Endothelial cell (in vitro differentiated cells): ENCODE results near the gene ADAMTS2. TPM values are rescaled to one million over a fixed set of nuclear protein-coding genes. Genes with fewer than 3 reads are reported as not detected.
A peak's percentile ranks its signal among the peaks of the same experiment; 100 is the strongest.

Experiments
- DNase-seq: peaks from one replicate; pipeline ENCODE4 v3.0.0; 2021; ENCODE audit warnings: low spot score
- H3K27ac Mint-ChIP-seq: one replicate; pipeline ENCODE4 v1.8.0; 2021; ENCODE audit warnings: mixed read lengths, inconsistent platforms; ENCODE audit not compliant: unreplicated experiment
- H3K27me3 Mint-ChIP-seq: one replicate; pipeline ENCODE4 v1.8.0; 2021; ENCODE audit warnings: mild to moderate bottlenecking, moderate library complexity, mixed read lengths, inconsistent platforms; ENCODE audit not compliant: unreplicated experiment
- H3K36me3 Mint-ChIP-seq: one replicate; pipeline ENCODE4 v1.8.0; 2021; ENCODE audit warnings: mild to moderate bottlenecking, low read depth, mixed read lengths, inconsistent platforms; ENCODE audit not compliant: unreplicated experiment
- H3K4me1 Mint-ChIP-seq: one replicate; pipeline ENCODE4 v1.8.0; 2021; ENCODE audit warnings: mild to moderate bottlenecking, mixed read lengths, inconsistent platforms; ENCODE audit not compliant: unreplicated experiment
- H3K4me3 Mint-ChIP-seq: one replicate; pipeline ENCODE4 v1.8.0; 2021; ENCODE audit warnings: mild to moderate bottlenecking, mixed read lengths, inconsistent platforms; ENCODE audit not compliant: unreplicated experiment
- H3K9me3 Mint-ChIP-seq: one replicate; pipeline ENCODE4 v1.8.0; 2021; ENCODE audit warnings: mixed read lengths, inconsistent platforms; ENCODE audit not compliant: unreplicated experiment
- total RNA-seq: library from RNA; stranded (reverse); fragmentation: NEBNext Ultra II Directional; extraction: Animal tissue kit (Norgen Biotek cat#: 25700); gene quantifications from one replicate; pipeline ENCODE4 v1.2.1, GENCODE V29; 2021; ENCODE audit not compliant: unreplicated experiment
- TF ChIP-seq, protein P1 (sequence below): fragments of 200-600 bp; sonication (generic); IDR thresholded peaks from one replicate; pipeline ENCODE4 v1.5.0; 2021; ENCODE audit warnings: antibody characterized with exemption; ENCODE audit not compliant: unreplicated experiment

ADAMTS2 gene
- total RNA-seq, 1 donor from 2014 or later: 1.5 TPM

DNA sequence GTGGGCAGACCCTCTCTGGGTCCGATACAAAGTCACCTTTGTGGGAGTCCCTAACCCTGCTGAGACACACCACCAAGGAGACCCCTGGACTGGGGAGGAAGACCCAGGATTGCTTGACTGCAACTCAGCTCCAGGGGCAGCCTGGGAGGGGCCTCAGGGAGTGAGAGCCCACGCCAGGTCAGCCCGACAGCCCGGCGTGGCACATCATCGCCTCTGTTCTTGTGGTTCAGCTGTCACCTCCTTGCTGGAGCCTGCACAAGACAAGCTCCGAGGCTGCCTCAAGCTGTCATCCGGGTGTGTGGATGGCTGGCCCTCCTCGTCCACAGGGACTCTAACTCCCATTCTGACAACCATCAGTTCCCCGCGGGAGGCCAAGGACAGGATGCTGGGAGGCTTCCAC, 151.5 kb downstream of the ADAMTS2 start:
- TF ChIP-seq, protein P1, sequence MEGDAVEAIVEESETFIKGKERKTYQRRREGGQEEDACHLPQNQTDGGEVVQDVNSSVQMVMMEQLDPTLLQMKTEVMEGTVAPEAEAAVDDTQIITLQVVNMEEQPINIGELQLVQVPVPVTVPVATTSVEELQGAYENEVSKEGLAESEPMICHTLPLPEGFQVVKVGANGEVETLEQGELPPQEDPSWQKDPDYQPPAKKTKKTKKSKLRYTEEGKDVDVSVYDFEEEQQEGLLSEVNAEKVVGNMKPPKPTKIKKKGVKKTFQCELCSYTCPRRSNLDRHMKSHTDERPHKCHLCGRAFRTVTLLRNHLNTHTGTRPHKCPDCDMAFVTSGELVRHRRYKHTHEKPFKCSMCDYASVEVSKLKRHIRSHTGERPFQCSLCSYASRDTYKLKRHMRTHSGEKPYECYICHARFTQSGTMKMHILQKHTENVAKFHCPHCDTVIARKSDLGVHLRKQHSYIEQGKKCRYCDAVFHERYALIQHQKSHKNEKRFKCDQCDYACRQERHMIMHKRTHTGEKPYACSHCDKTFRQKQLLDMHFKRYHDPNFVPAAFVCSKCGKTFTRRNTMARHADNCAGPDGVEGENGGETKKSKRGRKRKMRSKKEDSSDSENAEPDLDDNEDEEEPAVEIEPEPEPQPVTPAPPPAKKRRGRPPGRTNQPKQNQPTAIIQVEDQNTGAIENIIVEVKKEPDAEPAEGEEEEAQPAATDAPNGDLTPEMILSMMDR: no peak
- Mint-ChIP-seq H3K4me1 (peaks cover 8% of the 10 kb centered on the region), H3K9me3 (no peaks in the 10 kb centered on the region), H3K36me3 (no peaks in the 10 kb centered on the region), H3K27me3 (peaks cover 16% of the 10 kb centered on the region), H3K4me3 (no peak overlapping the region), H3K27ac (no peak overlapping the region)
- no peak for DNase-seq

DNA sequence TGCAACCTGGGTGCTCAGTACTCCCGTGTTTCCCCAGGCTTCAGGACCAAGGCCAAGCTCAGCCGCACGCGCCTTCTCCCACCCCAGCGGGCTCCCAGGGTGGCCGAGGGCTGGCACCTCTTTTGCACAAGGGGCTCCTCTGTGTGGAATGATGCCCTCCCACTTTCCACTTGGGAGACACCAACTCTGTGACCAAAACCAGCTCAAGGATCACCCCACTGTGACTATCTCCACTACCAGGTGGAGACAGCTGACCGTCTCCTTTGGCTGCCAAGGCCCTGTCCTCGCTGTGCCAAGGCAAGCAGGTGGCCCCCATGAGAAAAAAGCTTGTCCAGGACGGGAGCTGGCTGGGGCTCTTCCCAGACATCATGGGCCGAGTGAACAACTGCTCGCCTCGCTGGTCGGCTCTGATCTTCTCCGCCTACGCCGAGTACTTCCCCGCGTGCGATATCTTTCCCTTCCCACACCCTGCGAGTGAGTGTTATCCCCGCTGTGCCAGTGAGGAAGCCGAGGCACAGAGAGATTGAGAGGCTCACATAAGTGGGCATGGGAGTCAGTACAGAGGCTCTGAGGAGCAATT, 152.3 kb downstream of the ADAMTS2 start:
- H3K4me3 Mint-ChIP-seq: no peak overlapping the region
- H3K27me3 Mint-ChIP-seq: peaks cover 19% of the 10 kb centered on the region
- peaks cover 8% of the 10 kb centered on the region for H3K4me1 Mint-ChIP-seq
- H3K9me3 Mint-ChIP-seq: no peaks in the 10 kb centered on the region
- H3K27ac Mint-ChIP-seq: no peak overlapping the region
- H3K36me3 Mint-ChIP-seq: no peaks in the 10 kb centered on the region
- no peak for DNase-seq
- TF ChIP-seq, protein P1: no peak

DNA sequence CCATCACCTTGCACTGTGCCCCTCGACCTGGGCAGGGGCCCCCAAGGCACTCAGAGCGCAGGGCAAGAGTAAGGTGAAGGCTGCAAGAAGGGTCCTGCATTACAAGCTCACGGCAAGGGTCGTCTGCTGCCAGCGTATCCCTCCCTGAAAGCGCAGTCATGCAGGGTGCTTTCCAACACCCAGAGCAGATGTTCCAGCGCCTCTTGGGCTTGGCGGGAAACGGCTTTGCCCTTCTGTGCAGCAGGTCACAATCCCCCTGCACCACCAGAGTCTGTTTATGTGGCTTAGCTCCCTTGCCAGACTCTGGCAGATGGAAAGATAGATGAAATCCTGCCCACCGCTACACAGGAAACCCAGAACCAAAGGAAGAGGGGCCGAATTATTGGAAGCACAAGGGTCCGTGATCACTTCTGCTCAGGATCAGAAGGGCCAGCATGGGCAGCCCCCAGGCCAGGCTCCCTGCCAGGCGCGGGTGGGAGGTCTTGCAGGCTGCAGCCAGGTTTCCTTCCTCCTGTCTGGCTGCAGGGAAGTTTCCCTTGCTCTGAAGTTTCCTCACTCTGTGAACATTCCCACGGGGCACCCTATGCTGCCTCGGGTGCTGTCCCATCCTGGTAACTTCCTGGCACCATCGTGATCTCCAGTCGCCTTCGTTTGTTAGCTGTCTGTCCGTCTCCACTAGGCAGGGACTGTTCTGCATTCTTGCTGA, 152.9 kb downstream of the ADAMTS2 start:
- TF ChIP-seq, protein P1: no peak
- Mint-ChIP-seq H3K4me3 (no peak overlapping the region), H3K9me3 (no peaks in the 10 kb centered on the region), H3K27me3 (peaks cover 19% of the 10 kb centered on the region), H3K36me3 (no peaks in the 10 kb centered on the region), H3K27ac (peak overlapping the region; percentile 11), H3K4me1 (peaks cover 8% of the 10 kb centered on the region)
- DNase-seq: no peak

DNA sequence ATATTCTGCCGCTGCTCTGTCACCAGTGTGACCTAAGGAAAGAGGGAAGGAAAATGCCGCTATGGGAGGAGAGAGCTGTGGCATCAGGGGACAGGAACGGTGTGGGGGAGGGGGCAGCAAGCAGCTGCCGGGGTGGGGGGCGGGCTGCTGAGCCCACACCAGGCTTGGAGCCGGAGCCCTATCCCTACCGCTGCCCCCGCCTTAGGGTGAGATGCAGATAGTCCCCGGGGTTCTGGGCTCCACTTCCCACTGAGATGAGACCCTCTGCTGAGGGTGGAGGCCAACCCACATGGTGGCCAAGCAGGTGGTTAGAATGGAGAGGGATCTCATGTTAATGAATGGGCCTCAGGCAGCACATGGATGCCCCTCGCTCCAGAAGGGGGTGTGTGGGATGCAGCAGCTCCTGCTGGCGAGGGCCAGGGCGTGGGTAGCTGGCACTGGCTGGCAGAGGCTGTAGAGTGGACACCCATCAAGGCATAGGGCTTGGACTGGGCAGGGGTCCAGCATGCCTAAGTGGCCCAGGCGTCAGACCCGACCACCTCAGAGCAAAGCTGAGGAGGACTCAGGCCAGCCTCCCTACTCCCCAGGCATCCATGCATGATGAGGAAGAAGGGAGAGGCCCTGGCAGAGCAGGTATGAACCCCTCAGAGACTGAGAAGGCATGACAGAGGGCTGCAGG, 153.6 kb downstream of the ADAMTS2 start:
- Mint-ChIP-seq H3K4me3 (no peak overlapping the region), H3K4me1 (peaks cover 8% of the 10 kb centered on the region)
- no peak for DNase-seq

More for the DNA sequence above, 153.6 kb downstream of the ADAMTS2 start:
- H3K9me3 Mint-ChIP-seq: no peaks in the 10 kb centered on the region
- H3K36me3 Mint-ChIP-seq: no peaks in the 10 kb centered on the region
- peaks cover 16% of the 10 kb centered on the region for H3K27me3 Mint-ChIP-seq
- no peak overlapping the region for H3K27ac Mint-ChIP-seq
- TF ChIP-seq, protein P1: no peak
